ENCODE measurements around the gene CHTOP.
A peak's percentile ranks its signal among the peaks of the same experiment; 100 is the strongest.
"Not testable (repeated sequence)": the region's sequence is repeated elsewhere in the genome, so short reads cannot be mapped to it uniquely, and the experiment has no call there.

CHTOP gene

GRCh38 chr1:153658400-153659174 is 24.7 kb downstream of the CHTOP start, which contains the start of gene SNAPIN:
SNAPIN (plus strand) TSS chr1:153658703; CDS start chr1:153658744, 41 bp downstream.
- peak; percentile 82 for DNase-seq (ENCODE audit: insufficient read length, low spot score)

DNA sequence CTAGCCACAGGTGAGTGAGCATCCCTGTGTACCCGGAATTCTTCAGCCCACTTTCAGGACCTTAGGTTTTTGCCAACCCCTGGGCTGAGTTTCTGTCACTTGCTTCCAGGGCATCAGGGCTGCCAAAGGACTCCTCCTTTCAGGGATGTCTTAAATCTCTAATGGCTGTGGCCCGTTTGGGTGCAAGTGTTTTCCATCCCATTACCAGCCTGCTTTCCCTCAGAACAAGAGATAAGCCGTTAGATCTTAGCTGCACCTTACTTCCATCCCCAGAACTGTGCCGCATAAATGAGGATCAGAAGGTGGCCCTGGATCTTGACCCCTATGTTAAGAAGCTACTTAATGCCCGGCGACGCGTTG is 25.3 kb downstream of the CHTOP start:
- DNase-seq (ENCODE audit: insufficient read length, low spot score) = no peak
- FAIRE-seq = no peak

More at GRCh38 chr1:153658400-153659174, 24.7 kb downstream of the CHTOP start, which contains the start of gene SNAPIN:
- peak; percentile 82 for FAIRE-seq

GRCh38 chr1:153659656-153660055 is 25.8 kb downstream of the CHTOP start:
- DNase-seq (ENCODE audit: insufficient read length, low spot score) (no peak), FAIRE-seq (no peak)

GRCh38 chr1:153661111-153661708 is 27.3 kb downstream of the CHTOP start:
- no peak for DNase-seq (ENCODE audit: insufficient read length, low spot score)
- no peak for FAIRE-seq

DNA sequence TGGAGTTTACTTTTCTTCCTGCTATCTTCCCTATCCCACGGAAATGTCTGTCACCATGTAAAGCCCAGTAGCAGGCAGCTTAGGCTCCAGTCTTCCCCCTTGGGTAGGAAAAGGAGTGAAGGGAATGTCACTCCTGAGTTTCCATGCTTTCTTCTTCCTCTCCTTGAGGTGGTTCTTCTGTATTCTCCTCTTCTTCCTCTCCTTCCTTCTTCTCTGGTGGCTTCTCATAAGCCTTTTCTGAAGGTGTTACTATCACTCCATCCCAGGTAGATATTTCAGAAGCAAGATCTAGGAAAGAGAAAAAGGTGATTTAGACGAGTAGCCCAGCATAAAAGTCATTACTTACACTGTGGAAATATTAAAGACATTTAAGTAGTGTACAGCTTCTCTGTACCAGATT is 28.4 kb downstream of the CHTOP start:
- no peak for FAIRE-seq

DNA sequence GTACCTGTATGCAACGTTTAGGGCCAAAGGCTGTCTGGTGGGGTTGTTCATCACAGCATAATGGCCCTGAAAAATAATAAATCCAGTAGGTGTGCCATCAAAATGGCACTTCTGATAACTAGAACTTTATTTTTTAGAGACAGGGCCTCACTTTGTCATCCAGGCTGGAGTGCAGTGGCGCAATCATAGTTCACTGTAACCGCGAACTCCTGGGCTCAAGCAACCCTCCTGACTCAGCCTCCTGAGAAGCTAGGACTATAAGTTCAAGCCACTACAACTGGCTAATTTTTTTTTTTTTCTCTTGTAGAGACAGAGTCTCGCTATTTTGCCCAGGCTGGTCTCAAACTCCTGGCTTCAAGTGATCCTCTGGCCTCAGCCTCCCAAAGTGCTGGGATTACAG is 29.3 kb downstream of the CHTOP start:
- FAIRE-seq (no peak), DNase-seq (ENCODE audit: insufficient read length, low spot score) (no peak)

More for the DNA sequence above, 28.4 kb downstream of the CHTOP start:
- DNase-seq (ENCODE audit: insufficient read length, low spot score) = no peak

GRCh38 chr1:153667439-153667838 is 33.6 kb downstream of the CHTOP start:
- DNase-seq (ENCODE audit: insufficient read length, low spot score) (no peak), FAIRE-seq (no peak)

- DNase-seq (ENCODE audit: insufficient read length, low spot score); FAIRE-seq: not testable (repeated sequence)
These were observed 34.8 kb downstream of the CHTOP start for GRCh38 chr1:153668672-153669071.

DNA sequence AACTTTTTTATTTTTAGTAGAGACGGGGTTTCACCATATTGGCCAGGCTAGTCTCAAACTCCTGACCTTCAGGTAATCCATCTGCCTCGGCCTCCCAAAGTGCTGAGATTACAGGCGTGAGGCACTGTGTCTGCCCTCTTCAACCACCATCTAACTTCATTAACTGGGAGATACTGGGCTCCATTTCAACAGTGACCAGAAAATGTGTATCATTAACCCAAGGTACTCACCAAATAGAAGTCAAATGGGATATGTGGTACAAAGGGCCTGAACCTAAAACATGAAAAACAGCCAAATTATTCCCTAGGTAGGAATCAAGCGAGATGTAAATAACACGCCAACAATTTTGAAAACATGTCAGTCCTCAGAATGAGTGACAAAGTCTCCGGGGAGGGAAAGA is 35.7 kb downstream of the CHTOP start:
- FAIRE-seq (no peak), DNase-seq (ENCODE audit: insufficient read length, low spot score) (no peak)

- no peak for FAIRE-seq
These were observed 36.5 kb downstream of the CHTOP start for GRCh38 chr1:153670257-153670858.

GRCh38 chr1:153670859-153671627 is 37.2 kb downstream of the CHTOP start, which contains the start of gene ILF2:
ILF2 (minus strand) TSS chr1:153670993; CDS start chr1:153670922, 71 bp downstream.
- FAIRE-seq (peak; percentile 99), DNase-seq (ENCODE audit: insufficient read length, low spot score) (peak; percentile 89)

More at GRCh38 chr1:153670257-153670858, 36.5 kb downstream of the CHTOP start:
- DNase-seq (ENCODE audit: insufficient read length, low spot score) = no peak

- FAIRE-seq; DNase-seq (ENCODE audit: insufficient read length, low spot score): not testable (repeated sequence)
These were observed 37.9 kb downstream of the CHTOP start for GRCh38 chr1:153671628-153672353.

- DNase-seq (ENCODE audit: insufficient read length, low spot score) (no peak), FAIRE-seq (no peak)
These were observed 39.6 kb downstream of the CHTOP start for GRCh38 chr1:153673511-153673910.

DNA sequence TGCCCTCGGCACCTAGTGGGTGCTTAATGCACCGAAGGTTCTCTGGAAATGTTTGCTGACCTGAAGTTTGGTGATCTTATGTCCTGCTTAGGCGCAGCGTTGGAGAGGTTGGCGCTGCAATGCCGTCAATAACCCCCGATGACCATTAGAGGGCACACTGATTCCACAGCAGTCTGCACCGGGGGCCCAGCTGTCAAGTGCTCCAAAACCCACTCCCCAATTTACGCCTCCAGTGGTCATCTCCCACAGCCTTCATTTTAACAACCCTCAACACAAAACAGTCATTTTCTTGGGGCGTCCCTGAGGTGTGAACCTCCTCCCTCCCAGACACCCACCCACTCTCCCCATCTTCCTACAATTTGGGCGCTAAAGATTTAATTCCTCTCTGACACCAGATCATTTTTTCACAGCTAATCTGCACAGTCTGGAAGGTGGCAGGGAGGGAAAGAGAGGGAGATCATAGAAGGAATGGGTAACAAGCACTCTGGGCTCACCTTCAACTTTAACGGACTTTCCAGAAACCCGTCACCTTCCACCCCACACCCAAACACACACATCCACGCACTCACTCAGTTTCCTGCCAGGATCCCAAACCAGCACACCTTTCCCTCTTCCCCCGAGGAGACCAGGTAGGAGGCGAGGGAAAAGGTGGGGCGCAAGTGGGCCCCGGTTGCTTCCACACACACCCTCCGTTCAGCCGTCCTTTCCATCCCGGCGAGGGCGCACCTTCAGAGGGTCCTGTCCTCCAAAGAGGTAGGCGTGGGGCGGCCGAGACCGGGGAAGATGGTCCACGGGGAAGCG is 44.1 kb downstream of the CHTOP start:
- peak; percentile 69 for DNase-seq (ENCODE audit: insufficient read length, low spot score)
- peak; percentile 93 for FAIRE-seq

- no peak for DNase-seq (ENCODE audit: insufficient read length, low spot score)
- no peak for FAIRE-seq
These were observed 44.9 kb downstream of the CHTOP start, which contains the start of gene NPR1 for GRCh38 chr1:153678519-153679336. NPR1 (plus strand) TSS chr1:153678688; CDS start chr1:153679109, 421 bp downstream.

DNA sequence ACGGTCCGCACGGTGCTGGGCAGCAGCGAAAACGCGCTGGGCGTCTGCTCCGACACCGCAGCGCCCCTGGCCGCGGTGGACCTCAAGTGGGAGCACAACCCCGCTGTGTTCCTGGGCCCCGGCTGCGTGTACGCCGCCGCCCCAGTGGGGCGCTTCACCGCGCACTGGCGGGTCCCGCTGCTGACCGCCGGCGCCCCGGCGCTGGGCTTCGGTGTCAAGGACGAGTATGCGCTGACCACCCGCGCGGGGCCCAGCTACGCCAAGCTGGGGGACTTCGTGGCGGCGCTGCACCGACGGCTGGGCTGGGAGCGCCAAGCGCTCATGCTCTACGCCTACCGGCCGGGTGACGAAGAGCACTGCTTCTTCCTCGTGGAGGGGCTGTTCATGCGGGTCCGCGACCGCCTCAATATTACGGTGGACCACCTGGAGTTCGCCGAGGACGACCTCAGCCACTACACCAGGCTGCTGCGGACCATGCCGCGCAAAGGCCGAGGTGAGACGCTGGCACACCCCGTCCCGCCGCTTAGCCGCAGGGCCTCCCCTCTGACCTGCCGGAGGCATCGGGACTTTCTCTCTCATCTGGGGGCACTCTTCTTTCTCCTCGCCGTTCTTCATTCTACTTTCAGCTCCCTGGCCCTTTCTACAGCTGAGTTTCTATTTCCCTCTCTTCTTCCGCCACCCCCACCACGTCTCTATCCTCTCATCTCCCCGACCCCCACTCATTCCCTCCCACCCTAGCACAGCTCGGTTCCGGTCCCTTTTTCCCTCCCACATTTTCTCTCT is 45.7 kb downstream of the CHTOP start:
- DNase-seq (ENCODE audit: insufficient read length, low spot score) (no peak), FAIRE-seq (no peak)

DNA sequence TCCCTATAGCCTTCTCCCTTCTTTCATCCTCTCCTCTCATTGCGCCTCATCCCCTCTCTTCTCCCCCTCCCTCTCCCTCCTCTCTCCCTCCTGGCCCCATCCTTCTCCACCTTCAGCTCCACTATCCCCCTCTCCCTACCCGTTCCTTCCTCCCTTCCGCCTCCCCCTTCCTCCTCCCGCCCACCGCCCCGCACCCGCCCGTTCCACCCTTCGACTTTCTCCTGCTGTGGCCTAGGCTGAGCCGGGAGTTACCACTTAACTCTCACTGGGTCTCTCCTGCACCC is 46.2 kb downstream of the CHTOP start:
- FAIRE-seq (no peak), DNase-seq (ENCODE audit: insufficient read length, low spot score) (no peak)

DNA sequence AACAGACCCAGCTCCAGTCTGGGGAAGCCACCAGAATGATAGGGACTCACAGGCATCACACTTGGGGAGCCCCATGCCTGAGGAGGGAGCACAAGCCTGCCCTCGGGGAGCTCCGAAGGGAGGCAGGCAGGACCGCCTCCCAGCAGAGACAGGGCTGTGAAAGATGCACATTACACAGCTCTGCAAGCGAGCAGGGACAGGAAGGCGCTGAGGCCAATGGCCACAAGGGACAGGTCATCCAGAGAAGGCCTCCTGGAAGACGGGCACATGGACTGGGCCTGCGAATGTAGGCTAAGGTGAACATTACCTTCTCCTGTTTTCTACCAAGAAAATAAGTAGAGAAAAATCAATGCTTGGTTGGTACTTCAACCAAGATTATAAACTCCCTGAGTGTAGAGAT is 48.9 kb downstream of the CHTOP start:
- no peak for FAIRE-seq
- no peak for DNase-seq (ENCODE audit: insufficient read length, low spot score)

Data from GM19239 (cell line).